Epithelial cell of proximal tubule (primary cell): ENCODE data around the gene FAF1. TPM values are rescaled to one million over a fixed set of nuclear protein-coding genes. Genes with fewer than 3 reads are reported as not detected.

Experiments used
- DNase-seq: peaks from one replicate; pipeline ENCODE4 v3.0.0-alpha.2; 2011; ENCODE audit warnings: low read depth
- H3K4me3 ChIP-seq: 2 replicates; pipeline ENCODE4 v1.5.1; 2011; ENCODE audit warnings: low read depth, mild to moderate bottlenecking, low read length
- CTCF ChIP-seq: conservative IDR thresholded peaks from 2 replicates; pipeline ENCODE4 v1.5.1; 2012; ENCODE audit warnings: low read depth, mild to moderate bottlenecking, low read length
- total RNA-seq: library from RNA; depleted of rRNA; stranded (reverse); fragments of >200 nt; gene quantifications from 2 replicates; pipeline ENCODE4 v1.2.3, GENCODE V29; 2015

Gene FAF1
- total RNA-seq, 1 donor from 2014 or later, result 54.1 TPM

- no peak for TF ChIP-seq CTCF
- no peak for DNase-seq
Measured at GRCh38 chr1:50416553-50417453, 543.3 kb downstream of the FAF1 start.

DNA sequence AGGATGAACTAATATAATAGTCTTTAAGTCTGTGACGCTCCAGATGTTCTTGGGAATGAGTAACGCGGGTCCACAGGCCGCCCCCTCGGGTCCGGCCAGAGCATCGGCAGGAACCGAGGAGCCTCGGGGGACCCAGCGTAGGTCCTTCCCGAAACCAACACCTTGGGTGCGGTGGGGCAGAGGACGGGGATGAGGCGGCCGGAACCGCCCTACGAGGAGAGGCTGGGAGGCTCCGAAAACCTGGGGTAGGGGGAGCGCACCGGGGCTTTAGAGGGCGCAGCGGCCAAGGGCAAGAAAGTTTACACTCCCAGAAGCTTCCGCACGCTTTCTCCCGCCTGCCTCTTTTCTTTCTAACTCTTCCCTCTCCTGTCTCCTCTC lies 543.9 kb downstream of the FAF1 start:
- no peak overlapping the region for H3K4me3 ChIP-seq
- no peak for TF ChIP-seq CTCF
- no peak for DNase-seq

More at GRCh38 chr1:50416553-50417453, 543.3 kb downstream of the FAF1 start:
- H3K4me3 ChIP-seq, result no peak overlapping the region

DNA sequence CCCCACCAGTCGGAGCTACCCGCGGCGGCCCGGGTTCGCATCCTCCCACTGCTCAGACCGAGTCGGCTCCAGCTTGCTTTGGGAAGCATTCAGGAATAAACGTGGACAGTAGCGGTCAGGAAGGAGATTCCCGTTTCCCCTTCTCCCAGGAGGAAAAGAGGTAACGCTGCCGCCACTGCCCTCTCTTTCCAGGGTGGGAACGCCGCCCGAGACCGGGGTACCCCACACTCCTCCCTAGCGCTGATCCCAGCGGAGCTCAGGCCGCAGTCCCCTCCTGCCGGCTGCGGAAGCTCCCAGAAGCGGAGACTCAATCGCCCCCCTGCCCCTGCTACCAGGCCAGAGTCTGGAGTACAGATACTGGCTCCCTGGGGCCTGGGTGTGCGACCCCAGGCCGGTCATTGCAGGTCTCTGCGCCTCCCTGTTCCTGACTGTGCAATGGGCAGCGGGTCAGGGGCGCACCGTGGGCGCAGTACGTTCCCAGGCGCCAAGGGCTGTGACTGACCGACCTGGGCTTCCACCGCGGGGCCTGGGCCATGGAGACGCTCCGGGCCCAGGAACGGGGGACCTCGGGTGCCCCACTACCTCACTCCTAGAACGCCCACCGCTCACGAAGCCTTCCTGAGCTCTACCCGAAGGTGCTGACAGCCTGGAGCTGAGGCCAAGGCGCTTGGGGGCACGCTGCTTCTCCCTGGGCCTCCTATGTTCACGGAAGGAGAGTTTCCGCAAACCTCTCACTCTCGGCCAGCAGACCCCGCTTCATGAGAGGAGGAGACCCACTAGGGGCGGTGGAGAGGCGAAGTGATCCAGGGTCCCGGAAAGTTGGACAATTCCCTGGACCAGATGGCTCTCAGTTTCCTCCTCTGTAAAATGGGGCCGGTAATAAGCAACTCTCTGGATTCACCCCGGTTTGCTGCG lies 544.6 kb downstream of the FAF1 start:
- no peak for DNase-seq
- TF ChIP-seq CTCF, result no peak
- H3K4me3 ChIP-seq, result no peak overlapping the region

DNA sequence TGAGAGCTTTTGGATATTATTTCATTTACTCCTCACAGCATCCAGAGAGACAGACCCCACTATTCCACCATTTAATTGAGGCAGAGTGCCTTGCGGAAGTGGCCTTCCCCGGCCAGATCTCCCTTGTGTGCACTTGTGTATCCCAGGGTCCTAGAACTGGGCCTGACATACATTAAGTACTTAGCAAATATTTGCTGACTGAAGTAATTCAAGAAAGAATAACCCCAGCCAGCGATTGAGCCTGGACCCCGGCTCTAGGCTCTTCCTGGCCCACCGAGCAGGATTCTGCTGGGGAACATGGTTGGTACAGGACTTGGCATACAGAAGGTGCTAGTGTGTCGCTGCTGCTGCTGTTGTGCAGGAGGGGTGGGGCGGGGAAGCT lies 545.2 kb downstream of the FAF1 start:
- no peak for TF ChIP-seq CTCF
- DNase-seq, result no peak
- H3K4me3 ChIP-seq, result no peak overlapping the region

GRCh38 chr1:50412813-50413476 lies 547.1 kb downstream of the FAF1 start:
- H3K4me3 ChIP-seq, result no peak overlapping the region
- no peak for TF ChIP-seq CTCF
- DNase-seq, result no peak

DNA sequence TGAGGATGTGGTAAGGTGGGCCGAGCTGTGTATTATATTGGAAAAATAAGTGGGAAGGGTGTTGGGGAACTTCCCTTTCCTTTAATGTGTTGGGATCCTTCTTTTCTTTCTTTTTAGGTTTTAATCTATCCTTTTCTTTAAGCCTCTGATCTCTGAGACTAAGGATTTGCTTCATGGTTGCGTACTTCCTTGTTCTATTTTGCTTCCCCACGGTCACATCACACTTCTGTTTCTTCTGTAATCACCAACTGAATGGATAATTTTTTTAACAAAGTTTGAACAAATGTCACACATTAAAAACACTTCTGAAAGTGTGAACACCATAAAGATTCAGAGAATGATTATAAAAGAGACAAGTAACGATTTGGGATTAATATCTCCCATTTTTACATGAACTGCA lies 554.3 kb downstream of the FAF1 start:
- no peak overlapping the region for H3K4me3 ChIP-seq
- TF ChIP-seq CTCF, result no peak
- DNase-seq, result no peak
